HTERT RPE-1 (cell line): ENCODE measurements around the gene TCF7L2.

Source experiments
- in situ Hi-C: fragments of 300-500 bp; cut with MboI; formaldehyde crosslinking; loops from 4 replicates; pipeline ENCODE4 v1.14.3; 2020; ENCODE audit warnings: low sequenced_read_pairs

TCF7L2 gene

DNA sequence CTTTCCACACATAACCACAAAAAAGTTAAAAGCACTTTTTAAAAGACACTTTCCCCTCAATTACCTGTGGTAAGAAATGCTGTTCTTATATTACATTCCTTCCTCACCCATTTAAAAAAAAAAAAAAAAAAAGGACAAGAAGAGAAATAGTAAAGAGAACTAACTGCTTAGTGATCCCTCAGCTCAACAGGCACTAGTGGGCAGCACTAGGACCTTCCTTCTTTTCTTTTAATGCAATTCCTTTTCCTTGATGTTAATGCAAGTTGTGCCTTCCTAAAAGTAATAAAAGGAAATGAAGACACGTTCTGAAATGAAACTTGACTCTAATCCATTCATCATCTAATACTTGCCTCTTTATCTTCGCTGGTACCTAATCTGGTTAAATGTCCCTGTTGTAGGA, 189.7 kb downstream of the TCF7L2 start:
- in situ Hi-C loops, result no loop called here

DNA sequence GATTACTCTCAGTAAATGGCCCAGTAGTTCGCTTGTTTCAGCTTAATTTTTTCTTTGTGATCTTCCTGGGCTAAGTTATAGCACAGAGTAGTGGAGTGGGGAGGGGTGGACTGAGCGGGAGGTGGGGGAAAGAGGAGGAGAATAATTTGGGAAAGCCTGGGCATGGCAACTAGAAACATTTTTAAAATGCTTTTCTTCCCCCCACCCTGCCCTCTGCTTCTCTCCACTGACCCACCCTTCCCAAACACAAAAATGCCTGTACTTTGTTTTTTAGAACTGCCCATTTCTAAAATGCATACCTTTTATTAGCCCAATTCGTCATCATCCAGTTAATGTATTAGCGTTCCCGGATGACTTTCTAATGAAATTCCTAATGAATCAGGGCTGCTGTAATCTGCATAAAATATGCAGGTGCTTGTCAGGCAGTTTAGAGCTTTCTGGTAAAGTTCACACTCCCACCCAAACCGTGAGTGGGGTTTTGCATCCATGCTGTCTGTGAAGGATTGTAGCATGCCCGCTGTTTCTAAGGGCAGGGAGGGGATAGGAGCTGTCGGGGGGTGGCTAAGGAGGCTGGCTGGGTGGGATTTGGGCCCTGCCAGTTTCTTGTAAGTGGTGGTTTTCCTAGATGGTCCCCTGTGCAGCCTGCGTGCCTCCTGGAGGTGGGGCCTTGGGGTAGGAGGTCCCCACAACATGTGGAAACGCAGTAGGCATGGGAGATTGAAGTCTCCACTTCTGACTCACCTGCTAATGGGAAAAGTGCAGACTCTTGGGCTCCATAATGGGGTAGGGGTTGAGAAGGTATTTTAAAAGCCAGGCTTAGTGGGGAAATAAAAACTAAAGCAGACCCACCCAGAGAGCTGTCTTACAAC, 190.3 kb downstream of the TCF7L2 start:
- in situ Hi-C loops, result no loop called here

DNA sequence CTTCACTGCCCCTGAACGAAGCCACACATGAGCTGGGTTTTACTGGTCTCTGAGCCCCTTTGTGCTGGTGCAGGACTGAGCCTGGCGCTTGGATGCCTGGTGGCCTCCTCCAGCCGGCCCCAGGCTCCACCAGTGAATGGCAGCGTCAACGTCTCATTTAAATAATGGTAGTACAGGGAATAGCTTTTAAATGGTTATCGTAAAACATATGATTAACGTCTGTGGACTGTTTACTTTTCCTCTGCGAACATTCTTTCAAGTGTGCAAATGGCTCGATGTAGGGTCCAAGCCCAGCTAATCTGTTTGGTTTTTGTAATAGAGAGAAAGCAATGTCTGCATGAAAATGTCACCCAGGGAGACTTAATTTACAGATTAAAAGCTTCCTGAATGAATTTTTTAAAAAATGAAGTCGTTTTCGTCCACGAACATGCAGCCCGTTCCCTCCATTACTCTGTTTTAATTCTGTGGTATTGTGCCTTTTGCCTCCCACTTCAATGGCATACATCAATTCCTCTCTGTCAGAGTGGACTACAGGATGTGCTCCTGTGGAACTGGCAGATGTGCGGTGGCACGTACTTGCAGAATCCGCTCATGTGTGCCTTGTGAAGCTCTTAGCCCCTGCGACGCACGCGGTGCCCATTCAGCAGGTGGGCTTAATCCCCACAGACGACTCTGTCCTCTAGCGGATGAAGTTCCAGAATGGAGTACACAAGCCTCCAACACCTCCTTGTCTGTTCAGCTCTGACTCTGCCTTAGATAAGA, 192.7 kb downstream of the TCF7L2 start:
- in situ Hi-C loops, result no loop called here

DNA sequence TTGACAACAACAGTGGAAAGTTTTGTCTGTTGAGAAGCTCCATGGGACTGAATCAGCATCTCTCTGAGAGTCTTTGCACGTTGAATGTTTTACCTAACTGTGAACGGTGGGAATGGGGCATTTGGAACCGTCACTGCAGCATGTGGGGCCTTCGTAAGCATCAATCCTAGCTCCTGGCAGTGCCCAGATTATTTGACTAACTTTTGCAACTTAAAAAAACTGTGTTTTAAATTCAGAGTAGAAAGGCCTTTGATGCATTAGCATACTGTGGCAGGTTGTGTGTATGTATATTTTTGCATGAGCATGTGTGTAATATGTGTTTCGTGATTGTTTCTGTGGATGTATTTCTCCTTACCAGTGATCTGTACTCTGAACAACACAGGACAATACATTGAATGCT, 194.5 kb downstream of the TCF7L2 start:
- in situ Hi-C loops, result no loop called here

DNA sequence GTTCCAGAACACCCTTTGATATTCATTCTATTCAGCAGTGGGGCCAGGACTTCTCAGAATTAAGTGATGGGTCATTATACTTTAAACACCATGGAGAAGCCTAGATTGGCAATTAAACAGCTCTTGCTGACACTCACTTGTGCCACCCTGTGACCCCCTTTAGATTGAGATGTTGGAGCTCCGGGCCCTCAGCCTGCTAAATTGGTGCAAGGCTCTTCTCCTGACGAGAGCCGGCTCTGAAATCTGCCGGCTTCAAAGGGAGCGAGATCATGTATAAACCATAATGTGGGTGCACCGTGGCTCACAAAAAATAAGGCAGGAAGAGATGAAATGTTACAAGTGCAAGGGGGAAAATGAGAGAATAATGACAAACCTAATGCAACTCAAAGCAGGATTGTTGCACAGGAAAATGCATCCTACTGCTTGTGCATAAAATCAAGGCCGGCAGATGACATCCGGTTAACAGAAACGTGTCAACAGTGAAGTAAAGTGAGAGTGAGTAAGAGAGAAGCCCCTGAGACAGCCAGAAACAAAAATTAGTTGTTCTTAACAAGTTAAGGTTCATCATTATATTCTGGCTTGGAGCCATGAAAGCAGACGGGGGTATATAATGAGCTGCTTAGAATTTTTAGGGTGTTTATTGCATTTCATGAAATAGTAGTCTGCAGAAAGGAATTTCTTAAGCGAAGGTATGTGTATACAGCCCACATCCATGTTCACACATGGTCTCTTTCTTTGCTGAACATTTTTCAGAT, 198.2 kb downstream of the TCF7L2 start:
- in situ Hi-C loops, result no loop called here

DNA sequence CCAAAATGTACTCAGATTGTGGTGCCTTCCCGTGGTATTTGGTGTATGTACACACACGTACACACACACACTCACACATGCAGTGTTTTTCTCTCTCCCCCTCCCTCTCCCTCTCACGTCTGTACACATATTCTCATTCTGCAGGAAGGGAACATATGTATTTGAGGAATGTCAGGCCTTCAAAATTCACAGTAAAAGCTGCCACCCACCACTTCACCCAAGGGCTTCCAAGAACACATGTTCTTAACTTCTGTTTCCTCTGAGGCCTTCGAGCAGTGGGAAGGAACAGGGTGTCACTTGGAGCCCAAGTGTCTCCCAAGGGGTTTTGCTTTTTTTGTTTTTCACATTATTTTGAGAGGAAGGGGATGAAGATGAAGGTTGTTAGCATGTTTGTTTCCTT, 198.9 kb downstream of the TCF7L2 start:
- in situ Hi-C loops, result no loop called here

DNA sequence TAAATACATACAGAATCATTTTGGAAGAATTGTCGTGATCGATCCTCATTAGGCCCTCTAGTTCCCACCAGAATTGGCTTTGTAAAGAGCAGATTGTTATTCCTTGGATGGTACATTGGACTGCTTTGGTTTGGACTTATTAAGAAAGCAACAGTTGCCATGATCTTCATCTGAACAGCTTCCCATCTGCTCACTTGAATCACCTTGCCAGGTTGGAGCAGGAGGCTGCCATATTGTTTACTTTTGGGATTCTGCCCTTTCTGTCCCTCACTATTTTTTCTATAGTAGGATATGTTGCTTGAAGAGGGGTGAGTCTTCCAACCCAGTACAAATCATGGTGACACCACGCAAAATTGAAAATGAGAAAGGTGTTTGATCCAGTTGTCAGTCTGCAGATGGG, 199.6 kb downstream of the TCF7L2 start:
- in situ Hi-C loops, result no loop called here

DNA sequence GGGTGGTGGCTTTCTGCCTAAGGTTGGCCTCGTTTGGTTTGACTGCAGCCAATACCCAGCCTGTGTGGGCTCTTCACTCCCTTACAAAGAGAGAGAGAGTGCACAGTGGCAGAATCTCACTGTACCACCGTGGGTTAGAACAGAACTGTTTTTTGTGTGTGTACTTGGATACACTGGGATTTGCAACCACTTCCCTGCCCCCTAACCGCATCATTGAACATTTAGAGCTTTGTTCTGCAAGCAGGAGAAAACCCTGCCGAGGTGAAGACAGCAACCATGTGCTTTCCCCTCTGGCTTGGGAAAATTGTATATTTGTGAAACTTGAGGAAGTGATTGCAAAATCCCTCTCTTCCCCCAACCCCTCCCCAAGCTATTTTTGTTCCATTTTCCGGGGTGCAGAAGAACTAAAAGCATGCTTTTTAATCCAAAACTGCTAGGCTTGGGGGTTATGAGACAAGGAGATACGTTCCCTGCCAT, 201.2 kb downstream of the TCF7L2 start:
- in situ Hi-C loops, result no loop called here

DNA sequence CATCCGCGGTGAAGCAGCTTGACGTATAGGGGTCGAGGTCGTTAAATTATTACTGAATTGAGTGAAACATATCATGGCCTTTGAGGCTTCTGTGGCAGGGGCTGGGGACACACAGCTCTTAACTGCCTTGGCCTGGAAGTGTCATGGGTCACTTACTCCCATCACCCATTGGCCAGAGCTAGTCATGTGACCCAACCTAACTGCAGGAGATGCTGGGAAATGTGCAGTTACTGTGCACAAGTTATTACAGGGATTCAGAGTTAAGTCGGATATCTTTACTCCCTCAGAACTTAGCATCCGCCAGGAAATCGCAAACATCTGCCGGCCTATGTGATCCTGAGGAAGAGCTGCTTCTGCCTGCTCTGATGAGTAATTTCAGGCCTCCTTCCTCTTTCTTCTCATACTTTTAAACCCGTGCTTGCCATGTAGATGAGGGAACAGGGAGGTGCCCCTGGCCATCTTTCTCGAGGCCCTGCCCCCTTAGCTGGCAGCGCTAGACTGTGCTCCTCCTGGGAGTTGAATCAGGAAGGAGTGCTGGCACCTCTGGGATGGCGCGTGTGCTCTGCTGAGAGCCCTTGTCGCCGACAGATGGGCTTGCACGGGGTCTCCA, 203.6 kb downstream of the TCF7L2 start:
- in situ Hi-C loops, result no loop called here

DNA sequence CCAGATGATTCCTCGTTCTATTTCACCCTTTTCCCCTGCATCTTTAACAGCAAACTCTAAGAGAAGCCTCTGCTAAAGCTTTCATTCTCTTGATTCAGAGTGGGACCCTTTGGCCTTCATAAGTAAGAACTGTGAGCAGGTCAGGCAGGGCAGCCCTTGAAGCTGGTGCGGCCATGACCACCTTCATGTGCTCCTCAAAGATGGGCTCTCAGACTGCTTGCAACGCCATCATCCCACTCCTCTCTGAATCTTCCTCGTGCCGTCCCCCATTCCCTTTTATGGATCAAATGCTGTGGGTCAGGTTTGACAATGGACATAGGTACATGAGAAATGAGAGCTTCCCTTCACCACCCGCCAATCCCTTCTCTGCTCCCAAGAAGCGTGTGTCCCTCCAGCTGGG, 207.4 kb downstream of the TCF7L2 start:
- in situ Hi-C loops, result no loop called here

DNA sequence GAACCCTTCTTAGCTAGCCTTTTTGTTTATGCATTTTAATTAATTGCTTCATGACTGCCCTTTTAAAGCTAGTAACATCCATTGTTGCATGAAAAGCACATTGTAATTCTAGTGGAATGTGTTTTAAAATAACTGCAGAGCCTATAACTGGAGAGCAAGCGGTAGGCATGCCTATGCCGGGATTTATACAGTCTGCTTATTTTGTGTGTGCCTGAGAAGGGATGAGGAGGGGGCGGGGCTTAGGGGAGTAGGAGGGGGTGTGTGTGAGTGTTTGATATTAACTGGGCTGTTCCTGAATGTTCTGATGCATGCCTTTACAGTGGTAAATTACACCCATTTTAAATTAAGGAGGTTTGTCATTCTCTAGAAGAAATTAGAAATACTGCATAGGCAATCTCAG, 208.1 kb downstream of the TCF7L2 start:
- in situ Hi-C loops, result no loop called here

DNA sequence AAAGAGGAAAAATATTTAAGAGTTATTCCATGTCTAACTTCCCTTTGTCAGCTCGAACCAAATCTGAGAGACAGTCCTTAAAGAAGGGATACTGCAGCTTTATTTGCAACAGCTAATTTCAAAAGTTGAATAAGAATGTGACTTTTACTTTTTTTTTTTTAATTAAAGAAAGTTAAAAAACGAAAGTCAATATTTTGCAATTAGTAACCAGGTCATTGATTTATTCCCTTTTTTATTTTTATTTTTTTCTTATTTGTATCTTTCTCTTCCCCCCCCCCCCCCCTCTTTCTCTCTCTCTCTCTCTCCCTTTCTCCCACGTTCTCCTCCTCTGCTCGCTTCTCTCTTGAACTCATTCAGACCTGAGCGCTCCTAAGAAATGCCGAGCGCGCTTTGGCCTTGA, 209.5 kb downstream of the TCF7L2 start:
- in situ Hi-C loops, result no loop called here

DNA sequence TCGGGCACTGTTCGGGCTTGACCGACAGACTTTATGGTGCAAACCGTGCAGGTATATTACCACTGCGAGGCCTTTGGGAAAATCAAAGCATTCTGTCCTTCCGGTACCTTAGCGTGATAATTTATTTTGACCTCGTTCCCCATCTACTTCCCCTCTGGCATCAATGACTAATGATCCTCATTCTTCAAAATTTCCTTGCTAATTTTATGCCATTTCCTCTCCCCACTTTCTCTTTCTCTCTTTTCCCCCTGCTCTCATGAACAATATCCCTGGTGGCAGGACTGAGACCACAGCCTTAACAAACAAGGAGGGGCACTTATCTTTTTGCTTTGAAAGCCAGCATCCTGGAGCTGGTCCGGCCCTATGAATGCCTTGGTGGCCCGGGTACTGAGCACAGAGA, 210.6 kb downstream of the TCF7L2 start:
- in situ Hi-C loops, result no loop called here

DNA sequence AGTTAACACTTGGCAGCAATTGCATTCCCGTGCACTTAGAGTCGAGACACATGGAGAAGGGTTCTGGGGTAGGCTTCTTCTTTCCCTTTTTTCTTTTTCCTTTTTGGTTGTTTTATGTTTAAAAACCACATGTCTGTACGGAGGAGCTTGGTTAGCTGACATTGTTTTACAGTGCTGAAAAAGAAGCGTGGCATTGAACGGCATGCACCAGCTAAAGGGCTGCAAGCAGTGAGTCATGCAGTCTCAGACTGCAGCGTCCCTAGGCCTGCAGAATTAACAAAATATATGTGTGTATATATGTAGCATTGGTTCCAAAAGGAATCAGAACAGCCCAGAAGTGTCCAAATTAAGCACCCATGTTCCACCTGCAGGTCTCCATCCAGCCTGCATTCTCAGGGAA, 211.0 kb downstream of the TCF7L2 start:
- in situ Hi-C loops, result no loop called here

DNA sequence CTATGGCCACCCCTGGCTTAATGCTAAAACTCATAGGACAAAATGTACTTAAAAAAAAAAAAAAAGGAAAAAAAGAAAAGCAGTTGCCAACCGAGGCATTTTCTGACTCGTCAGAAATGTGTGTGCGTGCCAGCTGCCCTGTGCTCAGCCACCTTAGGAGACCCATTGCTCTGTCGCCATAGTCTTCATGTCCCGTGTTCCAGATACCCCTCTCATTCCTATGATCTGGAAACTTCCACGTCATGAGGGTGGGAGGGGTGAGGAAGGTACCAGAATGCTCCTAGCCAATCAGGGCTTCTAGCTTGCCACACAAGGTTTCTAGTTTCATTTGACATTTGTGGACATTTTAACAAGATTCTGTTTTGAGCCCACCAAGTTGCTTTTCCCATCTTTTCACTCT, 212.9 kb downstream of the TCF7L2 start:
- in situ Hi-C loops, result no loop called here

DNA sequence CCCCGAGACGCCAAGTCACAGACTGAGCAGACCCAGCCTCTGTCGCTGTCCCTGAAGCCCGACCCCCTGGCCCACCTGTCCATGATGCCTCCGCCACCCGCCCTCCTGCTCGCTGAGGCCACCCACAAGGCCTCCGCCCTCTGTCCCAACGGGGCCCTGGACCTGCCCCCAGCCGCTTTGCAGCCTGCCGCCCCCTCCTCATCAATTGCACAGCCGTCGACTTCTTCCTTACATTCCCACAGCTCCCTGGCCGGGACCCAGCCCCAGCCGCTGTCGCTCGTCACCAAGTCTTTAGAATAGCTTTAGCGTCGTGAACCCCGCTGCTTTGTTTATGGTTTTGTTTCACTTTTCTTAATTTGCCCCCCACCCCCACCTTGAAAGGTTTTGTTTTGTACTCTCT, 215.6 kb downstream of the TCF7L2 start:
- in situ Hi-C loops, result no loop called here

DNA sequence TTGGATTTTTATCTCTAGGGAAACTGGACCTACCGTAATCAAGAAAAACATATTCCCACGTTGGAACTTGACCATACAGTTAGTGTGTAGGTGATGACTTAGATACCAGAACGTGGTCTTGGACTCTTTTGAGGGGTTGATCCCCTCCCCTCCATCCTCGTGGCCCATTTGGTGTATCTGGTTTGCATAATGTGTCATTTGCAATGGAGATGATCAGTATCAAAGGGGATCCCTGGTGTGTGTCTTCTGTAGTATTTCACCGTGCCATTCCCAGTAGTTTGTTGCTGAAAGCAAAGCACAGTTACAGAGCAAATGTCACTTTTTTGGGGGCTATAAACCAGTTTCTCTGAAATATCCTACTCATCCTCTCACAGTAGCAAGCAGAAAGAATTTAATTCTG, 217.7 kb downstream of the TCF7L2 start:
- in situ Hi-C loops, result no loop called here

DNA sequence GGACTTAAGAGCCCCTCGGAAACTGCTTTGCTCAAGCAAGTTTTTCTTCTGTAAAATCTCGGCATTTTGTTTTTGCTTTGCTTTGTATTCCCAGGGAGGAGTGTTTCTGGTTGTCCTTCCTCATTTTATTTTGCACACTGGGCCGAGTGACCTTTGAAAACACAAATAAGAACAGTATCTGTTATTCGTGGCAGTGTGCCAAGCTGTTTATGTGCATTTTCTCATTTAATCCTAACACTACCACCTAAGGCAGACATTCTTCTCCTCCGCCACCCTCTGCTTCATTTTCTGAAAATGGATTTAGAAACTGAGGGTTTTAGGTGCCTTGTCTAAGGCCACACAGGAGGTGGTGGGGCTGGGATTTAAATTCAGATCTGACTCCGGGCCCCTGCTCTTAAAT, 218.5 kb downstream of the TCF7L2 start:
- in situ Hi-C loops, result no loop called here

DNA sequence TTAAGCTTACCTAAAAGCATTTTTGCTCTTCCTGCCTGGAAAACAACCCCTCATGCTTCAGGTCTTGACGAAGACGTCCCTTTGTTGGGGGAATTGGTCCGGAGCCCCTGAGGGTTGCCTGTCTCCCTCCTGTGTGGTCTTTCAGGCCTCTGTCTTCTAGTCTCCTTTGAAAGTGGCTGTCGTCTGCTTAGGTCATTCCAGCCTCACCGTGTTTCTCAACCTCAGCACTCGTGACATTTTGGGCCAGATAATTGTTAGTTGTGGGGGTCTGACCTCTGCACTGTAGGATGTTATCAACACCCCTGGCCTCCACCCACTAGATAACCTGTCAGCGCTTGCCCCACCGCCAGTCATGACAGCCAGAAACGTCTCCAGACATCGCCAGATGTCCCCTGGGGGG, 219.1 kb downstream of the TCF7L2 start:
- in situ Hi-C loops, result no loop called here

DNA sequence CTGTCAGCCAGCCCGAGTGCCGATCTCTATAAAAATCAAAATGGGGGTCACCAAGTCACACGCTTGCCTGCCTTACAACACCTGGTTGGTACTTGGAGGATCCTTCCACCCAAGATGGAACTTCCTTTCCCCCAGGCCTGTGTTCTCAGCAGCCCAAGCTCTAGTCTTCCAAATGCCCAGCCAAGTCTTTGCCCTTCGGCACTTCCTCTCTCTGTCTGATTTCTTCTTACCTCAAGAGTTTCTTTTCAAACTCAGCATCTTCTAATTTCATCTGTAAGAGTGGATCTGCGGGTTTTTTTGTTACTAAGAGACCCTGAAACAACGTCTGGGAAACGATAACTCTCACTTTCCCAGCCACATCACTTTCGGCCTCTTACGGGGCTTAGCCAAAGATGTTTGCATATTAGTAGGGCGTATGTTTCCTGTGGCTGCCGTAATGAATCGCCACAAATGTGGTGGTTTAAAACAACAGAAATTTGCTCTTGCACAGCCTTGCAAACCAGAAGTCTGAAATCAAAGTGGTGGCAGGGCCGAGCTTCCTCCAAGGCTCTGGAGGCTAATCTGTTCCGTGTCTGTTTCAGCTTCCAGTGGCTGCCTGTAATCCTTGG, 219.9 kb downstream of the TCF7L2 start:
- in situ Hi-C loops, result no loop called here

DNA sequence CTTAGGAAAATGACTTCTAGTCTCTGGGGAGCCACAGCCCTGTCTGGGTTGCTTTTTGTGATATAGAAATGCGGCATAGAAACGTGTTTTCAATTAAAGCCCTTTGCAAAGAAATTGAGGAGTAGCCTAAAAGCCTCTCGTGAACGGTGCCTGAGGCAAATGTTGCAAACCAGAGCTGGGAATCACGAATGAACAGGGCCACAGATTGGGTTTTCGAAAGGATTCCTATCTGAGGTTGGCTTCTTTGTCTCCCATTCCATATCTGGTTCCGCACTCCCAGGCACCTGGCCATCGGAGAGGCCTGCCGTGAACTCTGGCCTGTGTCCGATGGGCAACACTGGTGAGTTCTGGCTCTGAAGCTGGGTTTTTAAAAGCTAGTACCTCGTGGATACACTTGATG, 221.6 kb downstream of the TCF7L2 start:
- in situ Hi-C loops, result no loop called here
